ENCODE results near the gene DAZAP2.
"Not testable (repeated sequence)": the region's sequence is repeated elsewhere in the genome, so short reads cannot be mapped to it uniquely, and the experiment has no call there.

GRCh38 chr12:51259600-51259999 lies 21.0 kb downstream of the DAZAP2 start:
- TF ChIP-seq CTCF, POLR2A (IDR thresholded peaks at IDR 0.05): not testable (repeated sequence)

All from right lobe of liver (tissue), 4 donors.